Smooth muscle cell (in vitro differentiated cells): ENCODE measurements around the gene ZNF503. TPM values are rescaled to one million over a fixed set of nuclear protein-coding genes. Genes with fewer than 3 reads are reported as not detected.
"Not testable (repeated sequence)": the region's sequence is repeated elsewhere in the genome, so short reads cannot be mapped to it uniquely, and the experiment has no call there.

Experiments
- DNase-seq: peaks from one replicate; lab custom pipeline; 2025; ENCODE audit not compliant: unreplicated experiment; lab: John Stamatoyannopoulos, UW
- H2AFZ ChIP-seq: fragments of 200-600 bp; sonication (generic); 2 replicates; pipeline ENCODE4 v1.6.0; 2016; ENCODE audit warnings: antibody characterized with exemption, low read depth, mild to moderate bottlenecking
- H3F3A ChIP-seq: fragments of 200-600 bp; sonication (generic); 2 replicates; pipeline ENCODE4 v1.6.0; 2017; ENCODE audit warnings: antibody characterized with exemption, low read depth
- H3K27ac ChIP-seq: fragments of 200-600 bp; sonication (generic); 2 replicates; pipeline ENCODE4 v1.5.1; 2016; ENCODE audit warnings: low read depth, mild to moderate bottlenecking
- H3K27me3 ChIP-seq: fragments of 200-600 bp; sonication (generic); 2 replicates; pipeline ENCODE4 v1.6.1; 2016; ENCODE audit warnings: low read depth, mild to moderate bottlenecking
- H3K36me3 ChIP-seq: fragments of 200-600 bp; sonication (generic); 2 replicates; pipeline ENCODE4 v1.5.1; 2016; ENCODE audit warnings: low read depth
- H3K4me1 ChIP-seq: fragments of 200-600 bp; sonication (generic); 2 replicates; pipeline ENCODE4 v1.5.1; 2016; ENCODE audit warnings: low read depth
- H3K4me2 ChIP-seq: fragments of 200-600 bp; sonication (generic); 2 replicates; pipeline ENCODE4 v1.6.0; 2016; ENCODE audit warnings: mild to moderate bottlenecking
- H3K4me3 ChIP-seq: fragments of 200-600 bp; sonication (generic); 2 replicates; pipeline ENCODE4 v1.5.1; 2016; ENCODE audit warnings: mild to moderate bottlenecking
- H3K79me2 ChIP-seq: fragments of 200-600 bp; sonication (generic); 2 replicates; pipeline ENCODE4 v1.6.0; 2016; ENCODE audit warnings: low read depth, mild to moderate bottlenecking
- H3K9ac ChIP-seq: fragments of 200-600 bp; sonication (generic); 2 replicates; pipeline ENCODE4 v1.6.0; 2016; ENCODE audit warnings: low read depth
- H3K9me3 ChIP-seq: fragments of 200-600 bp; sonication (generic); replicated peaks from 2 replicates; pipeline ENCODE4 v1.5.1; 2016; ENCODE audit warnings: low read depth
- H4K20me1 ChIP-seq: fragments of 200-600 bp; sonication (generic); 2 replicates; pipeline ENCODE4 v1.6.0; 2016; ENCODE audit warnings: low read depth
- CTCF ChIP-seq: fragments of 200-600 bp; sonication (generic); IDR thresholded peaks from 2 replicates; pipeline ENCODE4 v1.5.1; 2017; ENCODE audit warnings: borderline replicate concordance, mild to moderate bottlenecking, antibody characterized with exemption; ENCODE audit not compliant: insufficient read depth, poor library complexity, severe bottlenecking
- WGBS: methylation state at CpG from one replicate; pipeline ENCODE4 v1.1.7; 2016; ENCODE audit warnings: low lambda C conversion rate; 5-methylcytosine and 5-hydroxymethylcytosine counted together
- polyA plus RNA-seq: library from polyadenylated mRNA; unstranded; fragments of >200 nt; fragmentation: Nextera tagmentation; extraction: Ambion mirVana; gene quantifications from 2 replicates; pipeline ENCODE4 v1.2.1, GENCODE V29; 2016
- total RNA-seq: library from RNA; depleted of rRNA; stranded (reverse); fragments of >200 nt; gene quantifications from 2 replicates; pipeline ENCODE4 v1.2.3, GENCODE V29; 2014

Gene ZNF503
- total and polyA plus RNA-seq, 2 experiments from 2014 or later = 6.8 to 11.8 TPM

DNA sequence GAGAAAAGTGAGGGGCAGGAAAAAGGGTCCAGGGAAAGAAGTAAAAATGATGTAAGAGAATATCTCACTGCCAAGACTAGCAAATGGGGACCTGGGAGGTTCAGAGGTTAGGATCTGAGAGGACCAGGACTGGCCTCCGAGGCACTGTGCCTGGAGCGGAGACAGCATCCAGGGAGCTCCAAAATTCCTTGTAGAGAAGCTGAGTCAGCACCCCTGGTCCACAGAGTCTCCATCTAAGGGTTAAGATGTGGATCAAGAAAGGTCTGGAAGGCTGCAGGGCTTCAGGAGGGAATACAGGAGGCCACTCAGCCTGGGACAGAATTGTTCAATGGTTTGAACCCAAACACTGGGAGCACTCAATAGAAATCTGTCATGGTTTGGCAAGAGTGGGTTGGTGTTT lies 30.6 kb downstream of the ZNF503 start:
- Histone ChIP-seq H3K79me2 (no peaks in the 10 kb centered on the region), H3F3A (no peaks in the 10 kb centered on the region), H2AFZ (no peak overlapping the region), H3K9ac (no peak overlapping the region), H3K9me3 (no peaks in the 10 kb centered on the region), H3K4me3 (no peak overlapping the region), H3K36me3 (no peaks in the 10 kb centered on the region), H3K4me1 (no peaks in the 10 kb centered on the region), H3K27me3 (peaks cover 44% of the 10 kb centered on the region), H4K20me1 (no peaks in the 10 kb centered on the region), H3K27ac (no peak overlapping the region), H3K4me2 (no peak overlapping the region)
- 100% methylated on average over 2 of the region's 2 CpGs for WGBS
- no peak for TF ChIP-seq CTCF
- DNase-seq = no peak

- not testable (repeated sequence) for H3K27ac ChIP-seq, H3K4me3 ChIP-seq, H3K9me3 ChIP-seq, H3K36me3 ChIP-seq, H3K9ac ChIP-seq, H2AFZ ChIP-seq, H4K20me1 ChIP-seq, DNase-seq, H3K4me2 ChIP-seq, H3K4me1 ChIP-seq, H3F3A ChIP-seq, H3K79me2 ChIP-seq
- 97% methylated on average over 9 of the region's 9 CpGs for WGBS
- peaks cover 41% of the 10 kb centered on the region for H3K27me3 ChIP-seq
Observed at GRCh38 chr10:75369838-75370237, 31.7 kb downstream of the ZNF503 start.

DNA sequence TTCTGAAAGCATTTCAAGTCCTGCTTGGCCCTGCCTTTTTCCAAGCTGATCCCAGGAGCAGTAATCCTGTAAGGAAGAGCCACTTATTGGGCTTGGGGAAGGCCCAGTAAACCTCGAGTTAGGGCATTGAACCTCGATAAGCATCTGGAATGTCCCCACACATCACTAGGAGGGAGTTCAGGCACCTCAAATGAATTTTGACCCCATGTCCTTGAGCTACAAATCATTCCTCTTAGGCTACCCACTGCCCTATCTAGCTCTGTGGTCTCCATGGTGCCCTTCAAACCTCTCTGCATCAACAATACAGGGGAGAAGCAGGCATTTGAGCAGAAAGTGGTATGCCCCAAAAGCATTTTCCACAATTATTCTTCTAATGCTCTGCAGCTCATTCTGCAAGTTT lies 33.7 kb downstream of the ZNF503 start:
- no peaks in the 10 kb centered on the region for H3K36me3 ChIP-seq
- no peak for DNase-seq
- no peak for TF ChIP-seq CTCF
- H3K4me3 ChIP-seq = no peak overlapping the region
- no peak overlapping the region for H2AFZ ChIP-seq
- no peaks in the 10 kb centered on the region for H3F3A ChIP-seq
- no peaks in the 10 kb centered on the region for H3K4me1 ChIP-seq
- H3K27me3 ChIP-seq = peaks cover 22% of the 10 kb centered on the region
- no peaks in the 10 kb centered on the region for H4K20me1 ChIP-seq
- no peaks in the 10 kb centered on the region for H3K79me2 ChIP-seq
- H3K4me2 ChIP-seq = no peak overlapping the region
- no peaks in the 10 kb centered on the region for H3K9me3 ChIP-seq
- H3K27ac ChIP-seq = no peak overlapping the region
- 90% methylated on average over 2 of the region's 2 CpGs for WGBS
- no peak overlapping the region for H3K9ac ChIP-seq

- no peaks in the 10 kb centered on the region for H4K20me1 ChIP-seq
- no peak overlapping the region for H3K4me2 ChIP-seq
- H3K27me3 ChIP-seq = peaks cover 14% of the 10 kb centered on the region
- TF ChIP-seq CTCF = no peak
- no peaks in the 10 kb centered on the region for H3K79me2 ChIP-seq
- no peak for DNase-seq
- H3K4me1 ChIP-seq = no peaks in the 10 kb centered on the region
- no peak overlapping the region for H3K4me3 ChIP-seq
- no peak overlapping the region for H3K27ac ChIP-seq
- no peak overlapping the region for H3K9ac ChIP-seq
- WGBS = 66% methylated on average over 8 of the region's 8 CpGs
- H2AFZ ChIP-seq = no peak overlapping the region
- no peaks in the 10 kb centered on the region for H3K9me3 ChIP-seq
- no peaks in the 10 kb centered on the region for H3K36me3 ChIP-seq
- H3F3A ChIP-seq = no peaks in the 10 kb centered on the region
Observed at GRCh38 chr10:75367021-75367487, 34.5 kb downstream of the ZNF503 start.
